Activated CD4-positive, alpha-beta T cell treated with anti-CD3 and anti-CD28 coated beads for 4 hours (primary cell): ENCODE measurements around the gene CCL2.

ENCODE experiments used
- DNase-seq, 2 donors: peaks; one replicate each; pipeline ENCODE4 v3.0.0-alpha.2; 2020

Gene CCL2

GRCh38 chr17:34275881-34276280, 20.8 kb downstream of the CCL2 start:
- no peak for DNase-seq

GRCh38 chr17:34276826-34277225, 21.7 kb downstream of the CCL2 start:
- DNase-seq: no peak

- no peak for DNase-seq
These were observed 28.5 kb downstream of the CCL2 start for GRCh38 chr17:34283571-34283970.

GRCh38 chr17:34285286-34285792, 30.3 kb downstream of the CCL2 start, which contains the start of gene CCL11:
Gene CCL11 (plus strand): TSS chr17:34285742. CDS start chr17:34285809, 67 bp downstream.
- no peak for DNase-seq

GRCh38 chr17:34287875-34288274, 32.8 kb downstream of the CCL2 start:
- DNase-seq: no peak

GRCh38 chr17:34290586-34290985, 35.5 kb downstream of the CCL2 start:
- no peak for DNase-seq

- DNase-seq: no peak
These were observed 36.8 kb downstream of the CCL2 start for GRCh38 chr17:34291721-34292348.

GRCh38 chr17:34299027-34299426, 43.9 kb downstream of the CCL2 start:
- no peak for DNase-seq

- DNase-seq: no peak
These were observed 45.0 kb downstream of the CCL2 start for GRCh38 chr17:34299956-34300577.

GRCh38 chr17:34300652-34301370, 45.7 kb downstream of the CCL2 start:
- no peak for DNase-seq

- DNase-seq: no peak
These were observed 46.9 kb downstream of the CCL2 start for GRCh38 chr17:34301986-34302385.

GRCh38 chr17:34302636-34303035, 47.6 kb downstream of the CCL2 start:
- no peak for DNase-seq

- no peak for DNase-seq
These were observed 48.5 kb downstream of the CCL2 start for GRCh38 chr17:34303606-34304005.

GRCh38 chr17:34305061-34305460, 50.0 kb downstream of the CCL2 start:
- DNase-seq: no peak

GRCh38 chr17:34305606-34306005, 50.5 kb downstream of the CCL2 start:
- no peak for DNase-seq

- no peak for DNase-seq
These were observed 51.4 kb downstream of the CCL2 start for GRCh38 chr17:34306466-34306865.
